ENCODE measurements around the gene NINJ2.

NINJ2 gene

DNA sequence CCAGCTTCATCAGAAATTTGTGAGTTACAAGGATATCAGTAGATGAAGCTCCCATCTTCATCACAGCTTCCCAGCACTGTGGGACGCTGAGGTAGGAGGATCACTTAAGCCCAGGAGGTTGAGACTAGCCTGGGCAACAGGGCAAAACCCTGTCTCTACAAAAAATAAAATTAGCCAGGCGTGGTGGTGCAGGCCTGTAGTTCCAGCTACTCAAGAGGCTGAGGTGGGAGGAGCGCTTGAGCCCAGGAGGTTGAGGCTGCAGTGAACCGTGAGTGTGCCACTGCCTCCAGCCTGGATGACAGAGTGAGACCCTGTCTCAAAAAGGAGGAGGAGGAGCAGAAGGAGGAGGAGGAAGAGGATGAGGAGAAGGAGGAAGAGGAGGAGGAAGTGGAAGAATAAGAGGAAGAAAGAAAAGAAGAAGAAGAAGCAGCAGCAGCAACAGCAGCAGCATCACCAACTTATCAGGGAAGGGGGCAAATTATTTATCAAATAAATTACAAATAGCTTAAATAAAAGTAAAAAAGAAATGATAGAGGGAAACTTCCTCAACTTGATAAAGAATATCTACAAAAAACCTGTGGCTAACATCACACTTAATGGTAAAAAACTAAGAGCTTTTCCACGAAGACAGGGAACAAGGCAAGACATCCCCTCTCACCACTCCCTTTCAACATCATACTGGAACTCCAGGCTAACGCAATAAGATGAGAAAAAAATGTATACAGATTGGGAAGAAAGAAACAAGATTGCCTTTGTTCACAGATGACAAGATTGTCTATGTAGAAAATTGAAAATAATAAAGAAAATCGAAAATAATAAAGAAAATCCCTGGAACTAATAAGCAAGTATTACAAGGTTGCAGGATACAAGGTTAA, 69.6 kb downstream of the NINJ2 start:
- H3K27me3 ChIP-seq (ENCODE audit: insufficient read depth, low read length, poor library complexity): peaks cover 16% of the 10 kb centered on the region
- H3K9ac ChIP-seq (ENCODE audit: low read depth, low read length): no peak overlapping the region
- DNase-seq (no peak), ATAC-seq (ENCODE audit: insufficient read depth, low read depth) (no peak)
- TF ChIP-seq EZH2 (IDR thresholded peaks at IDR 0.05; ENCODE audit: borderline replicate concordance, low read depth, low read length, severe bottlenecking): no peak
- TF ChIP-seq, protein P1, sequence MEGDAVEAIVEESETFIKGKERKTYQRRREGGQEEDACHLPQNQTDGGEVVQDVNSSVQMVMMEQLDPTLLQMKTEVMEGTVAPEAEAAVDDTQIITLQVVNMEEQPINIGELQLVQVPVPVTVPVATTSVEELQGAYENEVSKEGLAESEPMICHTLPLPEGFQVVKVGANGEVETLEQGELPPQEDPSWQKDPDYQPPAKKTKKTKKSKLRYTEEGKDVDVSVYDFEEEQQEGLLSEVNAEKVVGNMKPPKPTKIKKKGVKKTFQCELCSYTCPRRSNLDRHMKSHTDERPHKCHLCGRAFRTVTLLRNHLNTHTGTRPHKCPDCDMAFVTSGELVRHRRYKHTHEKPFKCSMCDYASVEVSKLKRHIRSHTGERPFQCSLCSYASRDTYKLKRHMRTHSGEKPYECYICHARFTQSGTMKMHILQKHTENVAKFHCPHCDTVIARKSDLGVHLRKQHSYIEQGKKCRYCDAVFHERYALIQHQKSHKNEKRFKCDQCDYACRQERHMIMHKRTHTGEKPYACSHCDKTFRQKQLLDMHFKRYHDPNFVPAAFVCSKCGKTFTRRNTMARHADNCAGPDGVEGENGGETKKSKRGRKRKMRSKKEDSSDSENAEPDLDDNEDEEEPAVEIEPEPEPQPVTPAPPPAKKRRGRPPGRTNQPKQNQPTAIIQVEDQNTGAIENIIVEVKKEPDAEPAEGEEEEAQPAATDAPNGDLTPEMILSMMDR (IDR thresholded peaks at IDR 0.05; ENCODE audit: borderline replicate concordance, extremely low read depth, low read length, poor library complexity, severe bottlenecking): no peak
- no peak overlapping the region for H3K4me3 ChIP-seq (ENCODE audit: low read depth in 1 of 2, low read length in 2 of 2)
- H4K20me1 ChIP-seq (ENCODE audit: insufficient read depth, low read length): no peaks in the 10 kb centered on the region
- H3K4me2 ChIP-seq (ENCODE audit: insufficient read depth, low read length): no peak overlapping the region
- no peaks in the 10 kb centered on the region for H3K9me3 ChIP-seq (ENCODE audit: insufficient read depth, low read length, severe bottlenecking)
- no peaks in the 10 kb centered on the region for H3K79me2 ChIP-seq (ENCODE audit: insufficient read depth, low read length)
- no peaks in the 10 kb centered on the region for H3K36me3 ChIP-seq (ENCODE audit: insufficient read depth, low read length)
- no peak overlapping the region for H3K27ac ChIP-seq (ENCODE audit: low read length)
- no peak overlapping the region for H2AFZ ChIP-seq (ENCODE audit: low read depth, low read length)
- H3K4me1 ChIP-seq (ENCODE audit: insufficient read depth, low read length): no peaks in the 10 kb centered on the region

DNA sequence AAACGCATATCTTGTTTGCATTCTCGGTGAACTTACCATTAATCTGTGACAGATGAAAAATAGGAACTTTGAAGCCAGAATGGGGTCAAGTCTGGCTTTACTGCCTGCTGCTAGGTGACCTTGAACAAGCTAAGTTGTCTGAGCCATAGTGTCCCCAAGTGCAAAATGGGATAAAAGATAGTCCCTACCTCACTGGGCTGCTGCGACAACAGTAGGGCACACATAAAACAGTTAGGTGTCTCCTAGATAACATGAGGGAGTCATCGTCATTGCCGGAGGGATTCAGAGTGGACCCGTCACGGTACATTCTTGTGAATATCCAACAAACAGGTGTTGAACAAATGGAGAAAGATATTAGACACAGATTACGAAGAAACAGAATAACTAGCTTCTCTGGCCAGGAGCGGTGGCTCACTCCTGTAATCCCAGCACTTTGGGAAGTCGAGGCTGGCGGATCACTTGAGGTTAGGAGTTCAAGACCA, 71.2 kb downstream of the NINJ2 start:
- Histone ChIP-seq H4K20me1 (ENCODE audit: insufficient read depth, low read length) (no peaks in the 10 kb centered on the region), H2AFZ (ENCODE audit: low read depth, low read length) (no peak overlapping the region), H3K4me1 (ENCODE audit: insufficient read depth, low read length) (no peaks in the 10 kb centered on the region), H3K4me3 (ENCODE audit: low read depth in 1 of 2, low read length in 2 of 2) (no peak overlapping the region), H3K79me2 (ENCODE audit: insufficient read depth, low read length) (no peaks in the 10 kb centered on the region), H3K9me3 (ENCODE audit: insufficient read depth, low read length, severe bottlenecking) (no peaks in the 10 kb centered on the region), H3K9ac (ENCODE audit: low read depth, low read length) (no peak overlapping the region), H3K27ac (ENCODE audit: low read length) (no peak overlapping the region), H3K4me2 (ENCODE audit: insufficient read depth, low read length) (no peak overlapping the region), H3K27me3 (ENCODE audit: insufficient read depth, low read length, poor library complexity) (peaks cover 16% of the 10 kb centered on the region), H3K36me3 (ENCODE audit: insufficient read depth, low read length) (no peaks in the 10 kb centered on the region)
- TF ChIP-seq EZH2 (IDR thresholded peaks at IDR 0.05; ENCODE audit: borderline replicate concordance, low read depth, low read length, severe bottlenecking): no peak
- TF ChIP-seq, protein P1 (IDR thresholded peaks at IDR 0.05; ENCODE audit: borderline replicate concordance, extremely low read depth, low read length, poor library complexity, severe bottlenecking): no peak
- no peak for ATAC-seq (ENCODE audit: insufficient read depth, low read depth)
- no peak for DNase-seq

DNA sequence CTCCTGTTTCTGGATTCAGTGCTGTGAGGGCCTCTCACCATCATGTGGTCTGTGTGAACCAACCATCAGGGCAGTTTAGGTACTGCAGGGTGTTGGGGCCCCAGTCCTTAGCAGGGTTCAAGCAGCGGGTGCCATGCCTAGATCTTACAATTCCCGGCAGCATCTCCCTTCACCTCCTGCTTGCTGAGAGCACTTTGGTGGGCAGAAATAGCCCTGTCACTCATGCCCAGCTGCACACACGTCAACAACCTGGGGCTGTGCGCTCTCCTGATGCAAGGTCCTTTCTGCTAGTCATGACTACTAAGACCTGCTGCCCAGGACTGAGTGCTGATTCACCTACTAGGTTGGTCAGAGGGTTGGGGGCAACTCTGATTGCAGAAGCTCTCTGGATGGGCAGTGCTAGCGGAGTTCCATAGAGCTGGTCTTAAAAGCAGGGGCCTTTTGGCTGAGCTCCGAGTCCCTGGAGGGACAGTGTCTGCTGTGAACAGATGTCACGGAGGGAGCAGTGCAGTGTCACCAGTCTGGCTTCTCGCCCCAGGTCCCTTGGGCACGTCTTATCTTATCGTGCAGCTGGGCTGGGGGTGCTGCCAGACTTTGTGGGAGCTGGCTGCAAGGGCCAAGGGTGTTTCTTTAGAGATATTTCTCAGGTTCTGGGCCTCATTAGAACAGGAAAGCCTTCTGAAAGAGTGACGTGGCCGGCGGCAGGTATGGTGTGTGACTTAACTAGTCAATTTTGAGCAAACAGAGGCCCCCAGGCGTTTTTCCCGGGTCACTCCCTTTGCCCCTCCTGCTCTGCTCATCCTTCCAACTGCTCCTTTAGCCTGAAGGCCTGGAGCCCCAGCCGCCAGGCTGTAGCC, 71.8 kb downstream of the NINJ2 start:
- Histone ChIP-seq H3K9me3 (ENCODE audit: insufficient read depth, low read length, severe bottlenecking) (no peaks in the 10 kb centered on the region), H2AFZ (ENCODE audit: low read depth, low read length) (no peak overlapping the region), H3K36me3 (ENCODE audit: insufficient read depth, low read length) (no peaks in the 10 kb centered on the region), H3K4me3 (ENCODE audit: low read depth in 1 of 2, low read length in 2 of 2) (no peak overlapping the region), H3K27me3 (ENCODE audit: insufficient read depth, low read length, poor library complexity) (peaks cover 16% of the 10 kb centered on the region), H3K27ac (ENCODE audit: low read length) (no peak overlapping the region), H4K20me1 (ENCODE audit: insufficient read depth, low read length) (no peaks in the 10 kb centered on the region), H3K79me2 (ENCODE audit: insufficient read depth, low read length) (no peaks in the 10 kb centered on the region), H3K4me2 (ENCODE audit: insufficient read depth, low read length) (no peak overlapping the region), H3K9ac (ENCODE audit: low read depth, low read length) (no peak overlapping the region), H3K4me1 (ENCODE audit: insufficient read depth, low read length) (no peaks in the 10 kb centered on the region)
- ATAC-seq (ENCODE audit: insufficient read depth, low read depth) (peak; percentile 68; the same call in 2 of the 3 replicates), DNase-seq (no peak)
- TF ChIP-seq, protein P1 (IDR thresholded peaks at IDR 0.05; ENCODE audit: borderline replicate concordance, extremely low read depth, low read length, poor library complexity, severe bottlenecking): peak; percentile 17
- no peak for TF ChIP-seq EZH2 (IDR thresholded peaks at IDR 0.05; ENCODE audit: borderline replicate concordance, low read depth, low read length, severe bottlenecking)

All from DND-41 (cell line).